ENCODE results near the gene XPO6.

The XPO6 gene

GRCh38 chr16:28110977-28111376 lies 100.8 kb downstream of the XPO6 start:
- no peak for DNase-seq (ENCODE audit: low spot score)

GRCh38 chr16:28110479-28110878 lies 101.3 kb downstream of the XPO6 start:
- no peak for DNase-seq (ENCODE audit: low spot score)

GRCh38 chr16:28110074-28110473 lies 101.7 kb downstream of the XPO6 start:
- DNase-seq (ENCODE audit: low spot score): no peak

GRCh38 chr16:28108590-28109247 lies 103.0 kb downstream of the XPO6 start:
- DNase-seq (ENCODE audit: low spot score): no peak

GRCh38 chr16:28107232-28107631 lies 104.5 kb downstream of the XPO6 start:
- DNase-seq (ENCODE audit: low spot score): no peak

- no peak for DNase-seq (ENCODE audit: low spot score)
Measured at GRCh38 chr16:28106467-28107215, 105.1 kb downstream of the XPO6 start.

GRCh38 chr16:28105954-28106353 lies 105.8 kb downstream of the XPO6 start:
- DNase-seq (ENCODE audit: low spot score): no peak

GRCh38 chr16:28105297-28105696 lies 106.5 kb downstream of the XPO6 start:
- DNase-seq (ENCODE audit: low spot score): no peak

- no peak for DNase-seq (ENCODE audit: low spot score)
Measured at GRCh38 chr16:28104404-28104803, 107.4 kb downstream of the XPO6 start.

GRCh38 chr16:28103516-28104170 lies 108.1 kb downstream of the XPO6 start:
- DNase-seq (ENCODE audit: low spot score): no peak

- DNase-seq (ENCODE audit: low spot score): no peak
Measured at GRCh38 chr16:28101533-28101890, 110.3 kb downstream of the XPO6 start.

GRCh38 chr16:28100810-28101532 lies 110.8 kb downstream of the XPO6 start:
- no peak for DNase-seq (ENCODE audit: low spot score)

- DNase-seq (ENCODE audit: low spot score): no peak
Measured at GRCh38 chr16:28098959-28099945, 112.5 kb downstream of the XPO6 start.

GRCh38 chr16:28098171-28098958 lies 113.4 kb downstream of the XPO6 start:
- DNase-seq (ENCODE audit: low spot score): no peak

- no peak for DNase-seq (ENCODE audit: low spot score)
Measured at GRCh38 chr16:28096983-28097899, 114.5 kb downstream of the XPO6 start.

GRCh38 chr16:28093385-28093725 lies 118.4 kb downstream of the XPO6 start:
- DNase-seq (ENCODE audit: low spot score): no peak

- no peak for DNase-seq (ENCODE audit: low spot score)
Measured at GRCh38 chr16:28092721-28093384, 118.9 kb downstream of the XPO6 start.

- DNase-seq (ENCODE audit: low spot score): no peak
Measured at GRCh38 chr16:28091656-28092055, 120.1 kb downstream of the XPO6 start.
